CD4-positive, alpha-beta T cell (primary cell): ENCODE data around the gene UQCC2. TPM values are rescaled to one million over a fixed set of nuclear protein-coding genes. Genes with fewer than 3 reads are reported as not detected.

Experiments used
- ATAC-seq: fragments of 200-7000 bp; cut with Tn5 transposase; one replicate; pipeline ENCODE4 v1.10.0; 2022; ENCODE audit warnings: mild to moderate bottlenecking; ENCODE audit not compliant: poor library complexity
- CTCF ChIA-PET: fragments of 350-600 bp; sonication (Branson Sonifier 250); formaldehyde crosslinking; loops from one replicate; lab custom pipeline; 2021; ENCODE audit warnings: antibody characterized with exemption, inconsistent platforms; lab: Charles Lee
- POLR2A ChIA-PET: fragments of 350-600 bp; sonication (Branson Sonifier 250); formaldehyde crosslinking; loops from one replicate; lab custom pipeline; 2021; ENCODE audit warnings: antibody characterized with exemption, inconsistent platforms; lab: Charles Lee
- DNase-seq, 14 experiments: peaks; one replicate each; pipeline ENCODE4 v3.0.0-alpha.2; 2013 to 2020; ENCODE audit warnings: mixed read lengths in 2 of 14
- H3K27ac ChIP-seq, 2 donors: one replicate each; pipeline versions ENCODE4 v1.5.1 to v1.7.0; 2013; ENCODE audit warnings: low read length in 2 of 2, low read depth in 1 of 2, mild to moderate bottlenecking in 1 of 2
- H3K27me3 ChIP-seq, 2 experiments: 1 replicate in 1 of 2; 2 replicates in 1 of 2; pipeline versions ENCODE4 v1.6.1 to v1.7.0; 2013; ENCODE audit warnings: low read length in 2 of 2, control low read depth in 1 of 2, mild to moderate bottlenecking in 1 of 2, moderate library complexity in 1 of 2; ENCODE audit not compliant: insufficient read depth in 2 of 2, control insufficient read depth in 1 of 2
- H3K36me3 ChIP-seq: one replicate; pipeline ENCODE4 v1.6.1; 2013; ENCODE audit warnings: low read length, control low read depth; ENCODE audit not compliant: insufficient read depth
- H3K4me1 ChIP-seq: one replicate; pipeline ENCODE4 v1.6.1; 2013; ENCODE audit warnings: low read length, control low read depth; ENCODE audit not compliant: insufficient read depth
- H3K4me3 ChIP-seq: one replicate; pipeline ENCODE4 v1.5.1; 2013; ENCODE audit warnings: mild to moderate bottlenecking, low read length, moderate library complexity
- H3K9me3 ChIP-seq, 2 experiments: 1 replicate in 1 of 2; 2 replicates in 1 of 2; pipeline versions ENCODE4 v1.6.1 to v1.7.0; 2013; ENCODE audit warnings: low read length in 2 of 2, mild to moderate bottlenecking in 2 of 2, control low read depth in 1 of 2, moderate library complexity in 1 of 2; ENCODE audit not compliant: control insufficient read depth in 1 of 2, insufficient read depth in 1 of 2
- H3K27ac Mint-ChIP-seq: one replicate; pipeline ENCODE4 v1.8.0; 2020; ENCODE audit warnings: mixed read lengths
- H3K27me3 Mint-ChIP-seq: one replicate; pipeline ENCODE4 v1.8.0; 2021; ENCODE audit warnings: mixed read lengths
- H3K36me3 Mint-ChIP-seq: one replicate; pipeline ENCODE4 v1.8.0; 2021; ENCODE audit warnings: low read depth, mixed read lengths
- H3K4me1 Mint-ChIP-seq: one replicate; pipeline ENCODE4 v1.8.0; 2021; ENCODE audit warnings: low read depth, mixed read lengths
- H3K4me3 Mint-ChIP-seq: one replicate; pipeline ENCODE4 v1.8.0; 2020; ENCODE audit warnings: mild to moderate bottlenecking, mixed read lengths
- H3K9me3 Mint-ChIP-seq: one replicate; pipeline ENCODE4 v1.8.0; 2020; ENCODE audit warnings: mixed read lengths
- intact Hi-C, 2 experiments: fragments of 100-400 bp; cut with DNase I in 1 of 2; cut with micrococcal nuclease in 1 of 2; formaldehyde crosslinking; loops; one replicate each; pipeline versions ENCODE4 v1.15.1 to v1.9.0; 2023 to 2025; cut with DNase I, micrococcal nuclease
- total RNA-seq, 174 experiments: library from RNA in 2 of 174; stranded (reverse) in 2 of 174; gene quantifications; one replicate each; pipeline ENCODE4 v1.2.3 and lab custom pipeline; 2021 to 2026
- TF ChIP-seq, protein P1 (sequence below): fragments of 200-600 bp; IDR thresholded peaks from one replicate; pipeline ENCODE4 v1.8.0; 2022; ENCODE audit warnings: antibody characterized with exemption, mild to moderate bottlenecking

The UQCC2 gene
- total RNA-seq, 2 experiments from 2014 or later = 8.7 to 9.3 TPM

DNA sequence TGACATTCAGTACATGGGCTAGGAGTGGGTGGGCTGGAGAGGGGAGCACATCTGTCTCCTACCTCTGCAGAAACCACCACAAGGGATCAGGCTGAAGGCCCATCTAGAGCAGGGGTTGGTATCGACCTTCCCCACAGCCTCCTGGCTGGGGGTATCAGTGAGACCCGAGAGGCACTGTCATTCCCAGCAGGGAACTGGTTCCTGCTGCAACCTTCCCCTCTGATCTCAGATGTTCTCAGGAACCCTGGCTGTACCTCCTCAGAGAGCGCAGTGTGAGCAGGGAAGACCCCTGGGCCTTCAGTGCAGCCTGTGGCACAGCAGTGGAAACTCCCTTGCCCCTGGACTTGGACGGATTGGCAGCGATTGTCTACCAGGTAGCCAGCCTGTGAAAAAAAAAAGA, 27.4 kb upstream of the UQCC2 start:
- ATAC-seq (no peak), DNase-seq (no peak)
- Mint-ChIP-seq H3K27me3 (peaks cover 8% of the 10 kb centered on the region), H3K27ac (no peak overlapping the region), H3K4me3 (no peak overlapping the region), H3K36me3 (no peaks in the 10 kb centered on the region), H3K9me3 (no peaks in the 10 kb centered on the region), H3K4me1 (no peaks in the 10 kb centered on the region)
- POLR2A ChIA-PET = no interaction called here
- TF ChIP-seq, protein P1, sequence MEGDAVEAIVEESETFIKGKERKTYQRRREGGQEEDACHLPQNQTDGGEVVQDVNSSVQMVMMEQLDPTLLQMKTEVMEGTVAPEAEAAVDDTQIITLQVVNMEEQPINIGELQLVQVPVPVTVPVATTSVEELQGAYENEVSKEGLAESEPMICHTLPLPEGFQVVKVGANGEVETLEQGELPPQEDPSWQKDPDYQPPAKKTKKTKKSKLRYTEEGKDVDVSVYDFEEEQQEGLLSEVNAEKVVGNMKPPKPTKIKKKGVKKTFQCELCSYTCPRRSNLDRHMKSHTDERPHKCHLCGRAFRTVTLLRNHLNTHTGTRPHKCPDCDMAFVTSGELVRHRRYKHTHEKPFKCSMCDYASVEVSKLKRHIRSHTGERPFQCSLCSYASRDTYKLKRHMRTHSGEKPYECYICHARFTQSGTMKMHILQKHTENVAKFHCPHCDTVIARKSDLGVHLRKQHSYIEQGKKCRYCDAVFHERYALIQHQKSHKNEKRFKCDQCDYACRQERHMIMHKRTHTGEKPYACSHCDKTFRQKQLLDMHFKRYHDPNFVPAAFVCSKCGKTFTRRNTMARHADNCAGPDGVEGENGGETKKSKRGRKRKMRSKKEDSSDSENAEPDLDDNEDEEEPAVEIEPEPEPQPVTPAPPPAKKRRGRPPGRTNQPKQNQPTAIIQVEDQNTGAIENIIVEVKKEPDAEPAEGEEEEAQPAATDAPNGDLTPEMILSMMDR = no peak
- H3K4me3 ChIP-seq = no peak overlapping the region
- H3K27me3 ChIP-seq = peaks cover 2 to 4% of the 10 kb centered on the region in 2 experiments
- CTCF ChIA-PET = no interaction called here
- H3K27ac ChIP-seq = no peak overlapping the region
- intact Hi-C loops = loop anchor here in 1 of 2 experiments (10.0 kb wide), 1 partner anchor 1306 kb away; no protein-coding TSS in a partner anchor
- no peaks in the 10 kb centered on the region for H3K9me3 ChIP-seq
- H3K36me3 ChIP-seq = no peaks in the 10 kb centered on the region
- no peaks in the 10 kb centered on the region for H3K4me1 ChIP-seq

DNA sequence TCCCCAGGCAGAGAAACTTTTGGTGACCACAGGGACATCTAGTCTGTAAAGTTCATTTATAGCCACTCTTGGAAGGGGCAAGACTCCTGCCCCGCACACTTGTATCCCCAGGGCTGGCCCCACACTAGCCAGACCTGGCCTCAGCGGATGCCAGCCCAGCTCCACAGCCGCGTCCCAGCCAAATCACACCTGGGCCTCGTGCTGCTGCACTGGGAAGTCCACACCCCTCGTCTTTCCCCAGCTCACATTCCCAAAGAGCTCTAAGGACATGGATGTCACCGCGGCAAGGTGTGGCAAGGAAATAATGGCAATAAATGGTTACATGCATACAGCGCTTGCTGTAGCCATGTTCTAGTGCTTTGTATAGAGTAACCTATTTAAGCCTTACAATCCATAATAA, 26.7 kb upstream of the UQCC2 start:
- DNase-seq = no peak
- H3K27me3 Mint-ChIP-seq = peaks cover 8% of the 10 kb centered on the region
- TF ChIP-seq, protein P1 = no peak
- intact Hi-C loops = loop anchor here in 1 of 2 experiments (10.0 kb wide), 1 partner anchor 1307 kb away; no protein-coding TSS in a partner anchor
- ChIA-PET CTCF (no interaction called here), POLR2A (no interaction called here)
- no peaks in the 10 kb centered on the region for H3K9me3 ChIP-seq
- peaks cover 2% of the 10 kb centered on the region in 2 experiments for H3K27me3 ChIP-seq
- no peak overlapping the region for H3K4me3 ChIP-seq
- no peak for ATAC-seq
- no peak overlapping the region for H3K27ac ChIP-seq
- H3K36me3 ChIP-seq = no peaks in the 10 kb centered on the region
- no peaks in the 10 kb centered on the region for H3K36me3 Mint-ChIP-seq
- H3K4me3 Mint-ChIP-seq = no peak overlapping the region
- no peaks in the 10 kb centered on the region for H3K4me1 ChIP-seq
- no peaks in the 10 kb centered on the region for H3K9me3 Mint-ChIP-seq
- H3K27ac Mint-ChIP-seq = no peak overlapping the region
- no peaks in the 10 kb centered on the region for H3K4me1 Mint-ChIP-seq

DNA sequence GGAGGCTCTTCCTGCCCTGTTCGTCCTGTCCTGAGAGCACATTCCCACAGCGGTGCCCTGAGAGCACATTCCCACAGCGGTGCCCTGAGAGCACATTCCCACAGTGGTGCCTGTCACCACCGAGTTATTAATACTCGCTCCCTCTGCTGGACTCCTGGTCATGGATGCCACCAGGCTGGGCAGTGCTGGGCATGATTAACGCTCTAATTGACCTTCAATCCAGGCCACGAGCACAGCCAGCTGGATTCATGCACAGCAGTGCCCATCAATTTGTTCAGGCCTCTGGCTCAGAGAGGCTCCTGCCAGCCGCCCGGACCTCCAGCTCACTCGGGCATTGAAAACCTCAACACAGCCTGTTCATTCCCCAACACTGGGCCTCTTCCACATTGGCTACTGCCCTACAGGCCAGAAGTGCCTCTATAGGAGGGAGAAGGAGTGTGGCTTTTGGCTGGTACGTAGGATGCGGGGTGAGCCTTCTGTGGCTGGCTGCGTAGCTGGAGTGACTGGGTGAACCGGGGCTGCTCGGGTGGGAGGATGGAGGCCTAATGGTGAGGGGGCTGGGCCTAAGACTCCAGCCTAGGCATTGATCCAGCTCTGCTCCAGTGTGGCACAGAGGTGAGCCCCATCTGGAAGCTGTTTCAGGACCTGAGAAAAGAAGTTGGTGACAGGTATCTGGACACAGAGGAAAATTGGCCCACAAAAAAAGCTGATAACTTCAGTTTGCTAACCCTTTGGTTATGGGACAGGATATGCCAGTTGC, 25.9 kb upstream of the UQCC2 start:
- H3K36me3 ChIP-seq = no peaks in the 10 kb centered on the region
- POLR2A ChIA-PET = no interaction called here
- Mint-ChIP-seq H3K27ac (no peak overlapping the region), H3K4me3 (no peak overlapping the region), H3K36me3 (no peaks in the 10 kb centered on the region), H3K4me1 (no peaks in the 10 kb centered on the region), H3K27me3 (peaks cover 3% of the 10 kb centered on the region), H3K9me3 (no peaks in the 10 kb centered on the region)
- intact Hi-C loops = loop anchor here in 1 of 2 experiments (10.0 kb wide), 1 partner anchor 1307 kb away; no protein-coding TSS in a partner anchor
- no peaks in the 10 kb centered on the region for H3K9me3 ChIP-seq
- no peak overlapping the region for H3K4me3 ChIP-seq
- no peaks in the 10 kb centered on the region for H3K4me1 ChIP-seq
- CTCF ChIA-PET = no interaction called here
- no peak overlapping the region for H3K27ac ChIP-seq
- DNase-seq (no peak), ATAC-seq (no peak)
- TF ChIP-seq, protein P1 = no peak
- peaks cover 0 to 2% of the 10 kb centered on the region in 2 experiments for H3K27me3 ChIP-seq
